Neural progenitor cell (in vitro differentiated cells): ENCODE data around the gene EAPP. TPM values are rescaled to one million over a fixed set of nuclear protein-coding genes. Genes with fewer than 3 reads are reported as not detected.

Experiments
- DNase-seq: peaks from one replicate; pipeline ENCODE4 v3.0.0-alpha.2; 2016; ENCODE audit warnings: low spot score
- H2AFZ ChIP-seq: fragments of 200-600 bp; sonication (generic); replicated peaks from 2 replicates; pipeline ENCODE4 v1.6.1; 2016; ENCODE audit warnings: antibody characterized with exemption
- H3F3A ChIP-seq: fragments of 200-600 bp; sonication (generic); 2 replicates; pipeline ENCODE4 v1.6.1; 2016; ENCODE audit warnings: antibody characterized with exemption, low read depth
- H3K27ac ChIP-seq: fragments of 200-600 bp; sonication (generic); 2 replicates; pipeline ENCODE4 v1.5.1; 2016; ENCODE audit warnings: mild to moderate bottlenecking
- H3K27me3 ChIP-seq: fragments of 200-600 bp; sonication (generic); 2 replicates; pipeline ENCODE4 v1.6.1; 2016; ENCODE audit warnings: mild to moderate bottlenecking, moderate library complexity
- H3K36me3 ChIP-seq: fragments of 200-600 bp; sonication (generic); 2 replicates; pipeline ENCODE4 v1.5.1; 2016
- H3K4me1 ChIP-seq: fragments of 200-600 bp; sonication (generic); 2 replicates; pipeline ENCODE4 v1.6.1; 2016; ENCODE audit warnings: mixed run types
- H3K4me2 ChIP-seq: fragments of 200-600 bp; sonication (generic); 2 replicates; pipeline ENCODE4 v1.6.1; 2016
- H3K4me3 ChIP-seq: fragments of 200-600 bp; sonication (generic); 2 replicates; pipeline ENCODE4 v1.5.1; 2016
- H3K79me2 ChIP-seq: fragments of 200-600 bp; sonication (generic); 2 replicates; pipeline ENCODE4 v1.6.1; 2016; ENCODE audit warnings: low read depth
- H3K9ac ChIP-seq: fragments of 200-600 bp; sonication (generic); 2 replicates; pipeline ENCODE4 v1.6.1; 2016
- H3K9me3 ChIP-seq: fragments of 200-600 bp; sonication (generic); 2 replicates; pipeline ENCODE4 v1.5.1; 2016; ENCODE audit warnings: low read depth
- H4K20me1 ChIP-seq: fragments of 200-600 bp; sonication (generic); 2 replicates; pipeline ENCODE4 v1.6.1; 2016; ENCODE audit warnings: low read depth
- H3K27ac Mint-ChIP-seq: 3 replicates; pipeline ENCODE4 v1.8.0; 2021; ENCODE audit warnings: mixed read lengths
- H3K27me3 Mint-ChIP-seq: 2 replicates; pipeline ENCODE4 v1.8.0; 2022; ENCODE audit warnings: low read depth, mild to moderate bottlenecking, inconsistent platforms, moderate library complexity, mixed read lengths; ENCODE audit not compliant: insufficient read depth
- H3K36me3 Mint-ChIP-seq: 3 replicates; pipeline ENCODE4 v1.8.0; 2021; ENCODE audit warnings: mixed read lengths
- H3K4me1 Mint-ChIP-seq: 3 replicates; pipeline ENCODE4 v1.8.0; 2021; ENCODE audit warnings: mixed read lengths
- H3K4me3 Mint-ChIP-seq: 3 replicates; pipeline ENCODE4 v1.8.0; 2021; ENCODE audit warnings: mild to moderate bottlenecking, moderate library complexity, mixed read lengths
- H3K9me3 Mint-ChIP-seq: 3 replicates; pipeline ENCODE4 v1.8.0; 2020; ENCODE audit warnings: mixed read lengths
- EZH2 ChIP-seq: fragments of 200-600 bp; sonication (generic); IDR thresholded peaks from 2 replicates; pipeline ENCODE4 v1.6.1; 2017; ENCODE audit warnings: antibody characterized with exemption, mild to moderate bottlenecking, moderate library complexity
- EZH2phosphoT487 ChIP-seq: fragments of 200-600 bp; sonication (generic); IDR thresholded peaks from 2 replicates; pipeline ENCODE4 v1.6.1; 2017; ENCODE audit warnings: antibody characterized with exemption
- total RNA-seq: library from RNA; depleted of rRNA; stranded (reverse); fragments of >200 nt; gene quantifications from 2 replicates; pipeline ENCODE4 v1.2.3, GENCODE V29; 2015; ENCODE audit warnings: low replicate concordance
- TF ChIP-seq, protein P1 (sequence below): fragments of 200-600 bp; sonication (generic); IDR thresholded peaks from 2 replicates; pipeline ENCODE4 v1.5.1; 2017; ENCODE audit warnings: antibody characterized with exemption, mild to moderate bottlenecking

Gene EAPP
- total RNA-seq, 1 donor from 2014 or later = 79.6 TPM

DNA sequence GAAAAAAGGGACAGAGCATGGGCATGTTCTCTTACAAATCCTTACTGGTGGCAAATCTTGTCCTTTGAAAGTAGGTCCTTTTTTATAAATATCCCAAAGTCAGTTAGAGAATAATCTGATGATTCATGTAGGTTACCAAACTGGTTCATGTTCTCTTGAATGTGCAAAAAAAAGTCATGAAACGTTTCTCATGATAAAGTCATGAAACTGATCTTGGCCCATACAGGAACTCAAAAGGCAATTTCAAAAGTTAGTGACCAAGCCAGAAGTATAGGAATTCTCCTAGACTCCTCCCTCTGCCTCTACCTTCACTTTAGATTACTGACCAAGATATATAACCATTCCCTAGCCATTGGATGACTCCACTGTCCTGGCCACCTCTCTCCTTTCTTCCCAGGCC, 50.2 kb downstream of the EAPP start:
- Histone ChIP-seq H3K4me2 (no peak overlapping the region), H3K79me2 (no peaks in the 10 kb centered on the region), H3F3A (no peaks in the 10 kb centered on the region), H4K20me1 (no peaks in the 10 kb centered on the region), H3K27ac (no peak overlapping the region), H3K4me3 (no peak overlapping the region), H2AFZ (no peak overlapping the region), H3K27me3 (no peaks in the 10 kb centered on the region), H3K9me3 (no peaks in the 10 kb centered on the region), H3K4me1 (no peaks in the 10 kb centered on the region), H3K36me3 (no peaks in the 10 kb centered on the region), H3K9ac (no peak overlapping the region)
- H3K4me1 Mint-ChIP-seq = no peaks in the 10 kb centered on the region
- no peak overlapping the region for H3K4me3 Mint-ChIP-seq
- H3K36me3 Mint-ChIP-seq = no peaks in the 10 kb centered on the region
- TF ChIP-seq EZH2phosphoT487 = no peak
- H3K27ac Mint-ChIP-seq = no peak overlapping the region
- no peak for DNase-seq
- H3K27me3 Mint-ChIP-seq = peaks cover 12% of the 10 kb centered on the region
- H3K9me3 Mint-ChIP-seq = no peaks in the 10 kb centered on the region

DNA sequence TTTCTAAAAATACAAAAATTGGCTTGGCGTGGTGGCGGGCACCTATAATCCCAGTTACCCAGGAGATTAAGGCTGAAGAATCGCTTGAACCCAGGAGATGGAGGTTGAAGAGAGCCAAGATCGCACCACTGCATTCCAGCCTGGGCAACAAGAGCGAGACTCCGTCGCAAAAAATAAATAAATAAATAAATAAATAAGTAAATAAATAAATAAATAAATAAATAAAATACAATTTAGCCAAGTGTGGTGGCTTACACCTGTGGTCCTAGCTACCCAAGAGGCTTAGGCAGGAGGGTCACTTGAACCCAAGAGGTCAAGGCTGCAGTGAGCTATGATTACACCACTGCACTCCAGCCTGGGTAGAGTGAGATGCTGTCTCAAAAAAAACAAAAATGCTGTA, 51.0 kb downstream of the EAPP start:
- Histone ChIP-seq H3K27ac (no peak overlapping the region), H4K20me1 (no peaks in the 10 kb centered on the region), H3K4me2 (no peak overlapping the region), H3K4me3 (no peak overlapping the region), H2AFZ (no peak overlapping the region), H3K4me1 (no peaks in the 10 kb centered on the region), H3K27me3 (no peaks in the 10 kb centered on the region), H3F3A (no peaks in the 10 kb centered on the region), H3K9me3 (no peaks in the 10 kb centered on the region), H3K79me2 (no peaks in the 10 kb centered on the region), H3K9ac (no peak overlapping the region), H3K36me3 (no peaks in the 10 kb centered on the region)
- no peaks in the 10 kb centered on the region for H3K36me3 Mint-ChIP-seq
- no peaks in the 10 kb centered on the region for H3K9me3 Mint-ChIP-seq
- H3K4me3 Mint-ChIP-seq = no peak overlapping the region
- peaks cover 14% of the 10 kb centered on the region for H3K27me3 Mint-ChIP-seq
- H3K4me1 Mint-ChIP-seq = no peaks in the 10 kb centered on the region
- no peak for TF ChIP-seq EZH2phosphoT487
- TF ChIP-seq, protein P1, sequence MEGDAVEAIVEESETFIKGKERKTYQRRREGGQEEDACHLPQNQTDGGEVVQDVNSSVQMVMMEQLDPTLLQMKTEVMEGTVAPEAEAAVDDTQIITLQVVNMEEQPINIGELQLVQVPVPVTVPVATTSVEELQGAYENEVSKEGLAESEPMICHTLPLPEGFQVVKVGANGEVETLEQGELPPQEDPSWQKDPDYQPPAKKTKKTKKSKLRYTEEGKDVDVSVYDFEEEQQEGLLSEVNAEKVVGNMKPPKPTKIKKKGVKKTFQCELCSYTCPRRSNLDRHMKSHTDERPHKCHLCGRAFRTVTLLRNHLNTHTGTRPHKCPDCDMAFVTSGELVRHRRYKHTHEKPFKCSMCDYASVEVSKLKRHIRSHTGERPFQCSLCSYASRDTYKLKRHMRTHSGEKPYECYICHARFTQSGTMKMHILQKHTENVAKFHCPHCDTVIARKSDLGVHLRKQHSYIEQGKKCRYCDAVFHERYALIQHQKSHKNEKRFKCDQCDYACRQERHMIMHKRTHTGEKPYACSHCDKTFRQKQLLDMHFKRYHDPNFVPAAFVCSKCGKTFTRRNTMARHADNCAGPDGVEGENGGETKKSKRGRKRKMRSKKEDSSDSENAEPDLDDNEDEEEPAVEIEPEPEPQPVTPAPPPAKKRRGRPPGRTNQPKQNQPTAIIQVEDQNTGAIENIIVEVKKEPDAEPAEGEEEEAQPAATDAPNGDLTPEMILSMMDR = no peak
- TF ChIP-seq EZH2 = no peak
- DNase-seq = no peak
- no peak overlapping the region for H3K27ac Mint-ChIP-seq

DNA sequence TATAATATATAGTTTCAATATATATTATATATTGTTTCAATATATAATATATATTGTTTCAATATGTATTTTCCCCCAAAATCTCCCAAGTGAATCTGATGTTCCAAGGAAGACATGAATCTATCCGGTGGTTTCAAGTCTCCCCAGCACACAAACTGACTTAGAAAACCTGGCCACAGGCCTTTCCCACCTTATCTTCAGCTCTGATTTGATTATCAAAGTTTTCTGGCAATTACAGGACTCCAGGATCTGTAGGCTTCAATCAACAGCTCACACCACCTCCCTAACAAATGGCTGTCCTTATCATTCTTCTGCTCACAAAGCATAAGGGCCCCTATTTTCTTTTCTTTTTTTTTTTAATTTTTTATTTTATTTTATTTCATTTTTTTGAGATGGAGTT, 54.8 kb downstream of the EAPP start:
- H3K27ac Mint-ChIP-seq = no peak overlapping the region
- H3K4me1 Mint-ChIP-seq = no peaks in the 10 kb centered on the region
- DNase-seq = no peak

DNA sequence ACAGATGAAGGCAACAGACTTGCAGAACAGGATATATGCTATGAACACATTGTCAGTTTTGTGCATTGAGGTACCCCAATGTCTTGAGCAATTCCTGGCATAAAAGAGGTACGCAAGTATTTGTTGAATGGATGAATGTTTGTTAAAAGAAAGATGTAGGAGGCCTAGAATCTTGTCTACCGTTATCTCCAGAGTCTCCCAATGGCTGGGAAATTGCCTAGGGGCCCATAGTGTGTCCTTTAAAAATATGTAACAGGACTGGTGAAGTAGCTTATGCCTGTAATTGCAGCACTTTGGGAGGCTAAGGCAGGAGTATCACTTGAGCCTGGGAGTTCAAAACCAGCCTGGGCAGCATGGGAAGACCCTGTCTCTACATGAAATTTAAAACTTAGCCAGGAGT, 57.0 kb downstream of the EAPP start:
- no peaks in the 10 kb centered on the region for H3K27me3 ChIP-seq
- TF ChIP-seq EZH2phosphoT487 (no peak), EZH2 (no peak)
- TF ChIP-seq, protein P1 = no peak
- H3K27ac ChIP-seq = no peak overlapping the region
- no peaks in the 10 kb centered on the region for H3K4me1 ChIP-seq
- H3K9me3 ChIP-seq = no peaks in the 10 kb centered on the region
- Mint-ChIP-seq H3K4me1 (no peaks in the 10 kb centered on the region), H3K4me3 (no peak overlapping the region), H3K27ac (no peak overlapping the region), H3K27me3 (peaks cover 6% of the 10 kb centered on the region), H3K36me3 (no peaks in the 10 kb centered on the region), H3K9me3 (no peaks in the 10 kb centered on the region)
- no peak overlapping the region for H3K9ac ChIP-seq
- H4K20me1 ChIP-seq = no peaks in the 10 kb centered on the region
- H3K36me3 ChIP-seq = no peaks in the 10 kb centered on the region
- DNase-seq = no peak
- H3K4me2 ChIP-seq = no peak overlapping the region
- H2AFZ ChIP-seq = no peak overlapping the region
- no peaks in the 10 kb centered on the region for H3F3A ChIP-seq
- H3K79me2 ChIP-seq = no peaks in the 10 kb centered on the region
- H3K4me3 ChIP-seq = no peak overlapping the region

More for the DNA sequence above, 54.8 kb downstream of the EAPP start:
- no peaks in the 10 kb centered on the region for H3K27me3 ChIP-seq
- H3K79me2 ChIP-seq = no peaks in the 10 kb centered on the region
- no peaks in the 10 kb centered on the region for H3K36me3 ChIP-seq
- H3K9ac ChIP-seq = no peak overlapping the region
- TF ChIP-seq EZH2 (no peak), EZH2phosphoT487 (no peak)
- TF ChIP-seq, protein P1 = no peak
- H3K27ac ChIP-seq = no peak overlapping the region
- Mint-ChIP-seq H3K4me3 (no peak overlapping the region), H3K27me3 (peaks cover 11% of the 10 kb centered on the region), H3K36me3 (no peaks in the 10 kb centered on the region), H3K9me3 (no peaks in the 10 kb centered on the region)
- no peak overlapping the region for H3K4me3 ChIP-seq
- no peaks in the 10 kb centered on the region for H4K20me1 ChIP-seq
- H3F3A ChIP-seq = no peaks in the 10 kb centered on the region
- no peaks in the 10 kb centered on the region for H3K4me1 ChIP-seq
- H2AFZ ChIP-seq = no peak overlapping the region
- no peaks in the 10 kb centered on the region for H3K9me3 ChIP-seq
- H3K4me2 ChIP-seq = no peak overlapping the region
